HEK293 (cell line): ENCODE data around the gene GNB3.

ENCODE experiments used
- BCL6B ChIP-seq: fragments of 450-650 bp; formaldehyde crosslinking; IDR thresholded peaks from 2 replicates; pipeline ENCODE4 v1.5.1; 2017; ENCODE audit warnings: missing biosample characterization, missing genetic modification characterization
- CTCF ChIP-seq: fragments of 450-650 bp; formaldehyde crosslinking; IDR thresholded peaks from 2 replicates; pipeline ENCODE4 v1.5.1; 2016; ENCODE audit warnings: missing biosample characterization, missing genetic modification characterization
- KLF1 ChIP-seq: fragments of 450-650 bp; formaldehyde crosslinking; IDR thresholded peaks from 2 replicates; pipeline ENCODE4 v1.5.1; 2016; ENCODE audit warnings: missing biosample characterization, missing genetic modification characterization
- KLF16 ChIP-seq: fragments of 450-650 bp; formaldehyde crosslinking; IDR thresholded peaks from 2 replicates; pipeline ENCODE4 v1.5.1; 2017; ENCODE audit warnings: missing biosample characterization, missing genetic modification characterization
- PRDM4 ChIP-seq: fragments of 450-650 bp; formaldehyde crosslinking; IDR thresholded peaks from 2 replicates; pipeline ENCODE4 v1.5.1; 2017; ENCODE audit warnings: missing biosample characterization, missing genetic modification characterization
- REPIN1 ChIP-seq: fragments of 450-650 bp; formaldehyde crosslinking; IDR thresholded peaks from 2 replicates; pipeline ENCODE4 v1.5.1; 2017; ENCODE audit warnings: missing biosample characterization, missing genetic modification characterization, low read depth
- SALL2 ChIP-seq: fragments of 450-650 bp; formaldehyde crosslinking; IDR thresholded peaks from 2 replicates; pipeline ENCODE4 v1.5.0; 2017; ENCODE audit warnings: missing biosample characterization, mild to moderate bottlenecking, missing genetic modification characterization, borderline replicate concordance
- SETDB1 ChIP-seq: IDR thresholded peaks from one replicate; pipeline ENCODE4 v1.6.1; 2017; ENCODE audit warnings: mild to moderate bottlenecking, low read length, moderate library complexity, mixed read lengths; ENCODE audit not compliant: insufficient read length
- SP2 ChIP-seq: fragments of 450-650 bp; formaldehyde crosslinking; IDR thresholded peaks from 2 replicates; pipeline ENCODE4 v1.5.1; 2016; ENCODE audit warnings: missing biosample characterization, missing genetic modification characterization
- WT1 ChIP-seq: fragments of 450-650 bp; formaldehyde crosslinking; IDR thresholded peaks from 2 replicates; pipeline ENCODE4 v1.5.1; 2016; ENCODE audit warnings: missing biosample characterization, missing genetic modification characterization
- ZBTB20 ChIP-seq: fragments of 450-650 bp; formaldehyde crosslinking; IDR thresholded peaks from 2 replicates; pipeline ENCODE4 v1.5.1; 2016; ENCODE audit warnings: missing biosample characterization, missing genetic modification characterization
- ZFHX2 ChIP-seq: fragments of 450-650 bp; formaldehyde crosslinking; conservative IDR thresholded peaks from 2 replicates; pipeline ENCODE4 v1.5.1; 2016; ENCODE audit warnings: missing biosample characterization, missing genetic modification characterization
- ZFP69B ChIP-seq: fragments of 450-650 bp; formaldehyde crosslinking; IDR thresholded peaks from 2 replicates; pipeline ENCODE4 v1.5.1; 2016; ENCODE audit warnings: missing biosample characterization, missing genetic modification characterization
- ZIC2 ChIP-seq: fragments of 450-650 bp; formaldehyde crosslinking; IDR thresholded peaks from 2 replicates; pipeline ENCODE4 v1.5.1; 2016; ENCODE audit warnings: missing biosample characterization, missing genetic modification characterization
- ZNF133 ChIP-seq: fragments of 450-650 bp; formaldehyde crosslinking; IDR thresholded peaks from 2 replicates; pipeline ENCODE4 v1.5.1; 2016; ENCODE audit warnings: missing biosample characterization, missing genetic modification characterization
- ZNF26 ChIP-seq: fragments of 450-650 bp; formaldehyde crosslinking; IDR thresholded peaks from 2 replicates; pipeline ENCODE4 v1.5.1; 2016; ENCODE audit warnings: missing biosample characterization, missing genetic modification characterization
- ZNF280C ChIP-seq: fragments of 450-650 bp; formaldehyde crosslinking; IDR thresholded peaks from 2 replicates; pipeline ENCODE4 v1.5.1; 2016; ENCODE audit warnings: missing biosample characterization, missing genetic modification characterization
- ZNF292 ChIP-seq: fragments of 450-650 bp; formaldehyde crosslinking; IDR thresholded peaks from 2 replicates; pipeline ENCODE4 v1.5.1; 2016; ENCODE audit warnings: low read depth, missing biosample characterization, missing genetic modification characterization, borderline replicate concordance
- ZNF433 ChIP-seq: fragments of 450-650 bp; formaldehyde crosslinking; IDR thresholded peaks from 2 replicates; pipeline ENCODE4 v1.5.1; 2016; ENCODE audit warnings: missing biosample characterization, missing genetic modification characterization, low read depth
- ZNF488 ChIP-seq: fragments of 450-650 bp; formaldehyde crosslinking; IDR thresholded peaks from 2 replicates; pipeline ENCODE4 v1.5.1; 2016; ENCODE audit warnings: missing biosample characterization, missing genetic modification characterization
- ZNF585B ChIP-seq: fragments of 450-650 bp; formaldehyde crosslinking; IDR thresholded peaks from 2 replicates; pipeline ENCODE4 v1.5.1; 2016; ENCODE audit warnings: missing biosample characterization, missing genetic modification characterization
- ZNF621 ChIP-seq: fragments of 450-650 bp; formaldehyde crosslinking; IDR thresholded peaks from 2 replicates; pipeline ENCODE4 v1.5.1; 2017; ENCODE audit warnings: missing biosample characterization, missing genetic modification characterization
- ZNF692 ChIP-seq: fragments of 450-650 bp; formaldehyde crosslinking; IDR thresholded peaks from 2 replicates; pipeline ENCODE4 v1.5.1; 2016; ENCODE audit warnings: missing biosample characterization, missing genetic modification characterization
- ZNF76 ChIP-seq: fragments of 450-650 bp; formaldehyde crosslinking; IDR thresholded peaks from 2 replicates; pipeline ENCODE4; 2016; ENCODE audit warnings: low read depth, missing biosample characterization, missing genetic modification characterization, borderline replicate concordance
- ZSCAN18 ChIP-seq: fragments of 450-650 bp; formaldehyde crosslinking; IDR thresholded peaks from 2 replicates; pipeline ENCODE4 v1.5.1; 2016; ENCODE audit warnings: missing biosample characterization, missing genetic modification characterization

GNB3 gene

GRCh38 chr12:6873094-6874014 is 32.6 kb downstream of the GNB3 start, which contains the start of gene SPSB2 (continued):
- TF ChIP-seq ZNF280C (tag by site-specific recombination) (no peak), ZNF133 (no peak), KLF16 (tag by site-specific recombination) (peak; percentile 96), ZNF26 (tag by site-specific recombination) (no peak), SETDB1 (no peak), ZSCAN18 (no peak), ZNF433 (tag by site-specific recombination) (no peak), ZNF76 (tag by site-specific recombination) (peak; percentile 63), ZBTB20 (tag by site-specific recombination) (peak; percentile 66; the same call in 1 of the 2 replicates), PRDM4 (tag by site-specific recombination) (no peak), ZNF692 (tag by site-specific recombination) (peak; percentile 60), ZFHX2 (tag by site-specific recombination) (peak; percentile 80), ZNF621 (tag by site-specific recombination) (no peak), KLF1 (tag by site-specific recombination) (peak; percentile 93), WT1 (tag by site-specific recombination) (0 out of 2 replicates have a peak, but pooled peaks have one; percentile 17), ZNF488 (tag by site-specific recombination) (no peak), ZNF292 (no peak), ZIC2 (tag by site-specific recombination) (peak; percentile 52), CTCF (tag by site-specific recombination) (no peak), SP2 (peak; percentile 92), ZFP69B (tag by site-specific recombination) (peak; percentile 51; the same call in 1 of the 2 replicates), BCL6B (tag by site-specific recombination) (no peak), ZNF585B (tag by site-specific recombination) (no peak), SALL2 (tag by site-specific recombination) (no peak), REPIN1 (tag by site-specific recombination) (no peak)
